Epidermal melanocyte (primary cell): Measurements from ENCODE around the gene SIGLEC12.

Experiments
- DNase-seq: peaks from one replicate; pipeline ENCODE4 v3.0.0; 2011; ENCODE audit warnings: low spot score; ENCODE audit not compliant: insufficient read length

SIGLEC12 gene

GRCh38 chr19:51501594-51502263 lies at the start of gene SIGLEC12:
SIGLEC12 (minus strand) TSS chr19:51501800; CDS start chr19:51501733, 67 bp downstream.
- no peak for DNase-seq

DNA sequence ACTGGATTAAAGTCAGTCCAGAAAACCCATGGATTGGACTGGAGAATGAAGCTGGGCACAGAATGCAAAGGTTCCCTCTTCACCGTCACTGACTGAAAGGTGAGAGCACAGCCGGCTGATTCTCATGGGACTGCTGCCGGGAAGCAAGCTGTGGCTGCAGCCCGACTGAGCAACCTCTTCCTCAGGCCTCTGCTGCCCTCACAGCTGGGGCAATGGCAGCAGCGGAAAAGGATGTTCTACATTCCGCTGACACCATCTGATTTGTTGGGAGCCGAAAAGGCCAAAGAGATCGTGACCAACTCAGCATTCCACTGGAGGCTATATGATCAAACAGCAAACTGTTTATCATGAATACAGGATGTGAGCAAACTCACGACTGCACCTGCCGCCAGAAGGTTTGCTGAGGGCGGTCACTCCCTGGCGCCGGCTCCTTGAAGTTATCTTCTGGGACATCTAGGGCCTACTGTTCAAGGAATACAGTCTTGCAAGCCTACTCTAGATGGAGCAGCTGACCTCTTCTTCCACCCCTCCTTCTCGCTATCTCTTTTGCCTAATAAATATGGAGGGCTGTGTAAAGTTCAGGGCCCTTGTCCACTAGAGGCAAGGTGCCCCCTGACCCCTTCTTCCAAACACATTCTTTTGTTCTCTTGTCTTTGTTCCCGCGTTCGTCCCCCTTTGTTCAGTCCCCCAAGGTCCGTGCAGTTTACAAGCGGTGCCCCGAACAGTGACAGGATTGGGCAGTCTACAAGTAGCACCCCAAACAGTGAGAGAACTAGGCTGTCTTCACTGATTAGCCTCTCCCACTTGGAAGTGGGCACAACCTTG lies 49.5 kb upstream of the SIGLEC12 start:
- no peak for DNase-seq

GRCh38 chr19:51549533-51550324 lies 48.1 kb upstream of the SIGLEC12 start:
- DNase-seq, result no peak

- DNase-seq, result no peak
Observed at GRCh38 chr19:51548891-51549305, 47.3 kb upstream of the SIGLEC12 start.

DNA sequence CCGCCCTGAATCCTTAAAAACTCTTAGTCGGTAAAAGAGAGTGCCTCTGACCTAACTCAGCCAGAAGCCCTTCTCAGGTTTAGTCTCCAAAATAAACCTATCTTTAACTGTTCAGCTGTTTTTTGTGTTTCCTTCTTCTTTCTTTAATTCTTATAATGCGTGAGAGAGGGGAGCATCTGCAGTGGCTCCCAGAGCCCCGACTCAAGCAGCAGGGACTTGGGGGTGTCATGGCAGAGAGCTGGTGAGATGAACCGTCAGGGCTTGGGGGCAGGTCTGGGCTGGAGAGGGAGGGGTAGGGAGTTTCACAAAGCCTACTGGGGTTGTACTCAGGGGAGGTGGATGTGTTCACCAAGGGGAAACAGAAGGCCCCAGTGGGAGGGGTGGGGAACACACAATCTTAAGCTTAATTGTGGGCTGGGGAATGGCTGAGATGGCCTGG lies 46.6 kb upstream of the SIGLEC12 start:
- DNase-seq, result no peak

GRCh38 chr19:51547397-51548212 lies 46.0 kb upstream of the SIGLEC12 start:
- no peak for DNase-seq

GRCh38 chr19:51546650-51547396 lies 45.2 kb upstream of the SIGLEC12 start:
- DNase-seq, result no peak

DNA sequence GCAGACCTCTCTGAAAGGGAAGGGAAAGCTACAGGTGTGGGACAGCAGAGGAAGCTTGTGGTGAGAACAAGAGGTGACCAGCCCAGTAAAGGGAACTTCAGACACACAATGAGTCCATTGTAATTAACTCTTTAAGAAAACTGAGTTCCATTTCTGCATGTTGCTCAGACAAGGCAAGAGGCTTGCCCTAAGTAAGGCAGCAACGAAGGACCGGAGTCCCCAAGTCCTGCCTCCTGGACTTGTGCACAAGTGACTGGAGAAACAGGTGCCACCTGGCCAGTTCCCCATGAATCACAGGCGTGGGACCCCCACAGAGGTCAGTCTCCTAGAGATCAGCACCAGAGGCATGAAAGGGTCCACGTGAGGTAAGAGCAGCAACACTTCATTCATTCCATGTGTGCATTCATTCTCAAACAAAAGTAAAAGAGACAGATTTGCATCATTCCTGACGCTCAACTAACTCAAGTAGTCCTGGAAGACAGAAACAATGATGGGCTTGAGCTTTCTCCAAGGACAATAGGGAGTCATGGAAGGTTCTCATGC lies 44.6 kb upstream of the SIGLEC12 start:
- no peak for DNase-seq

DNA sequence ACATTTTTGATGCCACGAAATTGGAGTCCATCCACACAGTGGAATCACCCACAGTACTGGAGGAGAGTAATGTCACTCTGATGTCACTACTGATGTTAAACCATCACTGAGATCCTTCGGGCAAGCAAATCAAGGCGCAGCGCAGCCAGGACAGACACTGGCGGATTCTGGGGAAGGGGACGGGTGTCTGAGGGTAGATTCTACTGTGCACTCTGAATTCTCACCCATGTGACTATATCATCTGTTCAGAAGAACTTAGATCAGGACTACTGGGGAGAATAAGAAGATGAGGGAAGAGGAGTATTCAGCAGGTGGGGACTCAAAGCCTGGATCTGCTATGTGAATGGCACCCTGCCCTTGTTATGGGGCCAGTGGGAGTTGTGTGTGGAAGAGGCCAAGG lies 42.4 kb upstream of the SIGLEC12 start:
- no peak for DNase-seq

GRCh38 chr19:51542699-51543098 lies 41.1 kb upstream of the SIGLEC12 start:
- no peak for DNase-seq

DNA sequence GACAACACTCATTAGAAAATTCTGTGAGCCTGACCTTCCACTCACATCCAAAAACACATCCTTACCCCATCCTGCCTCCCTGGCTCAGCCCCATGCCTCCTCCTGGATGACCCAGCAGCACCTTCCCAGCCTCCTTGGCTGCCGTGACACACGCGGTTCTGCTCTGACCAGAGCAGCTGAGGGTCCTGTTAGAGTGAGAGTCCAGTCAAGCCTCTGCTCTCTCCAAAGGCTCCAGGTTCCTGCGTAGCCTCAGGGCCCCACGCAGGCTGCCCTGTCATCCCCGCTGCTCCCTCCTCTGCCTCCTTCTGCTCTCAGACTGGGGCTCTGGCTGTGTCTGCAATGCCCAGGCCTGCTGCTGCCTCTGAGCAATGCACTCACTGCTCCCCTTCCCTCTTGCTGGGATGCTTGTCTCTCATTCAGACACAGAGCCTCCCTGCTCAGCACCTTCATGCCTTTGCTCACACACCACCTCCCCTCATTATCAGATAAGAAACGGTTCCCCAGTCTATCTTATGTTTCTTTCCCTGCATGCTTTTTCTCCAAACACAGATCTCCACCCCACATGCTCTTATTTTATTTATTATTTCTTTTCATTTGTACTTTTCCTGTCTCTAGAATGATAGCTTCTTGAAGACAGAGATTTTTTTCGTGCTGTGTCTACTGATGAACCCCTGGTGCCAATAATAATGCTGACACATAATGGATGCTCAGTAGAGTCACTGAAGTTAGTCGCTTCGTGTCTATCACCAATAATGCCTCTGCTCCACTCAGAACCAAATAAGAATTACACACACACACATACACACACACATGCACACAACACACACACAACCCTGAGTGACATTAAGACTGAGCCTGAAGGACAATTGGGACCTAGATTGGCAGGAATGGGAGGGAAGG lies 40.1 kb upstream of the SIGLEC12 start:
- DNase-seq, result no peak

- DNase-seq, result no peak
Observed at GRCh38 chr19:51539821-51540366, 38.3 kb upstream of the SIGLEC12 start.

GRCh38 chr19:51535535-51535934 lies 33.9 kb upstream of the SIGLEC12 start:
- DNase-seq, result no peak

GRCh38 chr19:51531349-51532315 lies 30.0 kb upstream of the SIGLEC12 start, which contains the start of gene SIGLEC6:
SIGLEC6 (minus strand) TSS chr19:51531670; CDS start chr19:51531648, 22 bp downstream.
- DNase-seq, result no peak

GRCh38 chr19:51530616-51531015 lies 29.0 kb upstream of the SIGLEC12 start:
- no peak for DNase-seq

- DNase-seq, result no peak
Observed at GRCh38 chr19:51529301-51529700, 27.7 kb upstream of the SIGLEC12 start.

GRCh38 chr19:51525651-51526050 lies 24.1 kb upstream of the SIGLEC12 start:
- no peak for DNase-seq
